ENCODE results near the gene NEK10.

The NEK10 gene

DNA sequence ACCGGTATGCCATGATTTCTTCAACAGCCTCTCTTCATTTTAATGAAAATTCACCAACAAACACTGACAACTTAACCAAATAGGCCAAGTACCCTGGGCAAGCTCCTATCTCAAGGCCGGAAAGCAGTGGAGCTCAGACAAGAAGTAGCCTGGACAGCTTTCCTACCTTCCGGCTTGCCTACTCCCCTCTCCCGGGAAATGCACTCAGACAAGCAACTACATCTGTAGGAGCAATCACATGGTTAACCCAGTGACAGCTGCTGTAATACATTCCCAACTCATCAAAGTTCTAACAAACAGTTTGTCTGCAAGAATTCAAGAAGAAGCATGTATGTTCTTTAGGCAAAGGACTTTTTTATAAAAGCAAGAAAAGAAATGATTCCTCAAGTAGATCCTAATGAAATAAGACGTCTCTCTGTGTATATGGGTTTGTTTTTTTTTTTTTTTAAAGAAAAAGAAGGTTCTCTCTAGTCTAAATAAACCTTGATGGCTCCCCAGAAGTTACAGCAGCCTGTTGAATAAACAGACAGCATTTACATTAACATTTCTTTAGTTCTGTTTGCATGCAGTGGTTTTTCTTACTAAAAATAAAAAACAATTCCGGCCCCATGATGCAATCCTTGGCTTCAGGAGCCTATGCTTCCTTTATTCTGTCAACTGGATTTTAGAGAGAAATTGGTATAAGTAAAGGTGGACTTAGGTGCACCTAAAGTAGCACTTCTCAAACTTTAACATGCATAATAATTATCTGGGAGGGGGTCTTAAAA lies 278.7 kb downstream of the NEK10 start:
- no peak for DNase-seq

GRCh38 chr3:27089645-27090044 lies 279.5 kb downstream of the NEK10 start:
- DNase-seq: no peak

- DNase-seq: no peak
Observed at GRCh38 chr3:27089068-27089467, 280.1 kb downstream of the NEK10 start.

DNA sequence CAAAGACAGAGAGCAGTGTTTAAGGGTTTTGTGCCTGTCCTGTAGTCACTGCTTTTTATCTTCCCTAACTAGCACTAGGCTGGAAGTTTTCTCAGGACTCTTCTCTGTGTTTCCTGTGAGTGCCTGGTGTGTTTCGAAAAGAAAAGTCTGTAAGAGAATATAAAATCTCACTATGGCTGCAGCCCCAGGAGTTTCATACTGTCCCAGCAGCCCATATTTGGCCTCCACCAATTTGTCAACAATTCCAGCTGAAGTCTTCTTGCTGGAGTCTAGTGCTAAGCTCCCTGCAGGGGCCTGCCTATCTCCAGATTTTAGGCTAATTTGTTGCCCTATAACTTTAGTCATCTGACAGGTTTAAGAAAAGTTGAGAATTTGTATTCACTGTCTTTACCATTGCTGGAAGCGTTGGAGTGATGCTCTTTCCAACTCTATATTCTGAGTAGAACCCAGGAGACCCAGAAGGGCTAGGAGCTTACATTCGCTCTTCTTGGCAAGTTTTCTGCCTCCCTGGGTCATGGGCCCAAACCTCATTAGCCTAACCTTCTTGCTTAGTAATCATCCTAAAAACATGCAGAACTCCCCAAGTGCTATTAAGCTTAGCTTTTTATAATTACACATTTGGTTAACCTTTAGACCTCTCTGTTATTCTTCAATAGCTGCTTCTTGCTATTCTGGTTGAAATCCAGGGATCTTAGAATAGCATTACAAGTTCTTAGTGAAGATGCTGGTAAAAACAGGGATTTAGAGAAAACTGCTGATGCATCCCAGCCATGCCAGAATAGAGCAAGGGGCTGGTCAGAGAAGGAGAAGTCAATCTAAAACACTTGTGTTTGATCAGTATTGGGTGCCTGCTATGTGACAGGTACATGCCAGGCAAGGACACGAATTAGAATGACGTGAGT lies 283.1 kb downstream of the NEK10 start:
- DNase-seq: no peak

DNA sequence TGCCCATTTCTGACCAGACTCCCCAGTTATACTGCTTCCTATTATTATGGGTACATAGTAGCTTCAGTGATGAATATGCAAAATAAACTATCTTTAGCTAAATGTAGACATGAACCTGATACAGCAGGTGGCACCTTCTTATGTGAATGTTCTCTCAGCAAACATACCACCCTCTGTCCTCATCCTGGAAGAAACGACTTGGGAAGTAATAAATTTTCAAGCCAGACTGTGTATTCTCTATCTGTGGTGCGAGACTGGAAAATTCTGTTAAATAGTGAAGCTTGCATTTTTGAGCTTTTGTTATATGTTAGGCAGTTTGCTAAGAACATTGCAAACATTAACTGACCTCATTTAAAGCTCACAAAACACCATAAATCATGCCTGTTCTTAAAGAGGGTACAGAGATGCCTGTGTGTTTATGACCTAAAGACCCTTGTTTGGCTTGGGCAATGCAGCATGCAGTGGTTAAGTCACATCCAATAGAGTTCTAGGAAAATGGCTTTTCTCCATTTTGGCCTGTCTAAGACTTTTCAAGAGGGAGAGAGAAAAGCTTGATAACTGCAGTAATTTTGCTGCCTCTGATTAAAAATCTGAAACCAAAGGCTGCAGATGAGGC lies 287.1 kb downstream of the NEK10 start:
- no peak for DNase-seq

DNA sequence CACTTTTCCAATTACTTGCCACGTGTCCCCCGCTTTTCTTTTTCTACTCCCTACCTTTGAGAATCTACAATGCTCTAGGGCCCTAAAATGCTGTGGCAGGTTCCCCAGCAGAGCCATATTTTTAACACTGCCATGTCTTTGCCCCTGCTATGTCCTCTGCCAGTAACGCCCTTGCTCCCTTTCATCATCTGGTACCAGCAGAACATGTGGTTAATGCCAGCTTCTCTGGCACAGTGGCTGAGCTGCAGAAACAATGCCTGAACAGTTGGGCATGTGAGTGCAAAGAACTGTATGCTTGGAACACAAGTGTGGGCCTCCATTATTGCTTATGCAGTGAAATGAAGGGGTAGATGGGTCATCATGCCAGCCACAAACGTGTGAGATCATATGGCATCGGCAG lies 287.6 kb downstream of the NEK10 start:
- DNase-seq: no peak

DNA sequence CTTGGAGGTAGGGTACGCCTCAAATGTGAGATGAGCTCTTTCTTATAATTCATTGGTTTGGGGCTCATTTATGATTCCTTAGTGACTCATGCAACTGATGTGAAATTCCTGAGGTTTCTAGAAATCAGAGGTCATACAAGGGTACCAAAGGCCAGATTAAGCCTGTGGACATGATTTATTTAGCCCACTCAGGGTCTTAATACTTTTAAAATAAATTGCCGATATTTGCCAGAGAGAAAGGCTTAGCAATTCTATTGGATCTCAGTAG lies 289.0 kb downstream of the NEK10 start:
- DNase-seq: no peak

- DNase-seq: no peak
Observed at GRCh38 chr3:27079427-27080257, 289.5 kb downstream of the NEK10 start.

- DNase-seq: no peak
Observed at GRCh38 chr3:27078246-27078913, 290.8 kb downstream of the NEK10 start.

GRCh38 chr3:27076815-27077630 lies 292.2 kb downstream of the NEK10 start:
- DNase-seq: no peak

- DNase-seq: no peak
Observed at GRCh38 chr3:27074914-27075313, 294.3 kb downstream of the NEK10 start.

DNA sequence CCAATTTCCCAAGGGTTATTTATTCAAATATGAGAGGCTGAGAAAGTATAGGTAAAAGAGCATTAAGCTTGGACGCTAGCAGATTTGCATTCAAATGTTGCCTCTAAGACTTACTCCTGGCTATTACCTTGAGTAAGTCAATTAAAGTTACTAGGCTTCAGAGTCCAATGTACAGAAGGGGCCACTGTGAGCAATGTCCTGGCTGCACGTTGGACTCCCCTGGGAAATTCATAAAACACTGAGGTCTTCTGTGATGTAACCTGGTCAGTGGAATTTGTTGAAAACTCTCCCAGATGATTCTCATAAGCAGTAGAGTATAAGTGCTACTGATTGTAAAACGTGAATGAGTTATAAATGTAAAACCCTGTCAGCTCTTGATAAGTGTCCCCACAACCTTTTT lies 295.3 kb downstream of the NEK10 start:
- DNase-seq: no peak

DNA sequence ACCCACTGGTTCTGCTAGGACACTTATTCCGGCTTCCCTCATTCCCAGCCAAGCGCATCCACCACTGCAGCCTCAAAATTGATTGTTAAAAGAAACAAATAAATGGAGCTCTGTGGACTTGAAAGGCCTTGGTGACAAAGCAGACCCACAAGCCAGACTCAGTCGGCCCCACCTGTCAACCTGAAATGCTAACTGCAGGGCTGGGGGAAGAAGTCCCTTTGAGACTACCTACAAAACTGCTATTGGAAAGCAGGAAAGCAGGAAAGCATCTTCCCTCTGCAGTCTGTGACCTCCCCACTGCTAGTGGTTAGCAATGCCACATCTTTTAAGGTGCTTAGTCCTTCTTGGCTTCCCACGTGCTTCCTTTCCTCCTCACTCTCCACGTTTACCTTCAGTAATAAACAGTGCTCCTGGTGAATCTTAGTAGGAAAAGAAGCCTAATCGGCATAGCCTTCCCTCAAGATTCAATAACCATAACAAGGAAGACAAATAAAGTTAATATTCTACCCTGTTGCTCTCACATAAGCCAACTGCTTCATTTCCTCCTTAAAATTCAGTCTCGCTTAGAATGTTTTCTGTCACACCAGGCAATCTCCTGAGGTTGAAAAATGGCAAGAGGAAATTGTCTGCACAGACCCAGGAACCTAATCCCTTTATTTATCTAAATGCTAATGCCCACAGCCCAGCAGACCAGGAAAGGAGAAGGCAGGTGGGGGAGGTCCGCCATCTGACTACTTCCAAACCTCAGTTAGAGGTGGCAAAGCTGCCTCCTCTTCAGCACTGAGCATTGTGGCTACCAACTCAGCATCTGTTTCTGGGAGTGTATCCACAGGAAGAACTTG lies 296.2 kb downstream of the NEK10 start:
- DNase-seq: no peak

GRCh38 chr3:27060336-27060735 lies 308.8 kb downstream of the NEK10 start:
- DNase-seq: no peak
